SHP77 treated with DMSO at 0.1 percent for 48 hours (cell line): ENCODE results near the gene MVK.

Source experiments
- DNase-seq: peaks from one replicate; lab custom pipeline; 2025; lab: John Stamatoyannopoulos, UW

Gene MVK

GRCh38 chr12:109545826-109546225 lies 27.8 kb upstream of the MVK start:
- DNase-seq, result no peak

- no peak for DNase-seq
Observed at GRCh38 chr12:109547286-109547685, 26.3 kb upstream of the MVK start.

- no peak for DNase-seq
Observed at GRCh38 chr12:109548258-109548657, 25.3 kb upstream of the MVK start.

DNA sequence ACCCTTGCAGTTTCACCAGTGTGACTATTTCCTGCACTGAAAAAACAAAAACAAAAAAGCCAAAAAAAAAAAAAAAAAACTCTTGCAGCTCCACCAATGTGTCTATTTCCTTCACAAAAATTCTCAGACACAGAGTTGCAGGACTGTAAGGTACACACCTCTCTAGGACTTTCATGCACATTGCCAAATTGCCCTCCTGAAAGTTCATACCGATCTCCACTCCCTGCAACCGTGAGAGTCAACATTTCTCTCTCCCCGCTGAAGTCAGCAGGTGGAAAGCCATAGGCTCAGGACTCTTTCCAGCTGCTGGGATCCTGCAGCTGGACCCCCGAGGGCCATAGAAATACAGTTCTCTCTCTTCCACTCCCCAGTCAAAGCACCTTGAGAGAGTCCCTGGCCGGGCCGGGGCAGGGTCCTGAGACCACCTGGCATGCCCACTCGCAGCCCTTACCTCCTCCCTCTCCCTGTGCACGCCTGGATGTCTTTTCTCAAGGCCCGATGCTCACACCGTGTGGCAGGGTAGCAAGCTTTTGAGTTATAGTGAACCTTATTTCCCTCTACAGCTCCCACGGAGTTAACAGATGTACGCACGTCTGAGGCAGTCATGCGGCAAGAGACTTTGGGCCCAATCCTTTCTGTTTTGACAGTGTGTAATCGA lies 23.9 kb upstream of the MVK start:
- DNase-seq, result no peak

GRCh38 chr12:109550281-109550680 lies 23.3 kb upstream of the MVK start:
- DNase-seq, result no peak

GRCh38 chr12:109551108-109551507 lies 22.5 kb upstream of the MVK start:
- DNase-seq, result no peak

DNA sequence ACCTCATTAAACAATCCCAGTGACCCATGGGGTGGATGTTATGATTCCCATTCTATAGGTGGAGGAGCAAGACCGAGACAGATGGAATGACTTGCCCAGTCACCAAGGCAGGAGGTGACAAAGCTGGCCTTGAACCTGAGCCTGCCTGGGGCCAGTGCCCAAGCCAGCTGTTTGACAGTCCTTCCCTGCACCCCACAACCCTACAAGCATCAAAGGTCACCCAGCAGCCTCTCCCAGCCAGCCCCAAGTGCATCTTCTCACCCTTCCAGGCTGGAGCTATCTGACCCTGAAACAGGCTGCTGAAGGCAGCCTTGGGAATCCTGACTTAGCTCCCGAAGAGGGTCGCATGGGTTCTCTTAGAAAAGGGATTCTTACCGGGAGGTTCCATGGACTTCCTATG lies 20.6 kb upstream of the MVK start:
- DNase-seq, result no peak

DNA sequence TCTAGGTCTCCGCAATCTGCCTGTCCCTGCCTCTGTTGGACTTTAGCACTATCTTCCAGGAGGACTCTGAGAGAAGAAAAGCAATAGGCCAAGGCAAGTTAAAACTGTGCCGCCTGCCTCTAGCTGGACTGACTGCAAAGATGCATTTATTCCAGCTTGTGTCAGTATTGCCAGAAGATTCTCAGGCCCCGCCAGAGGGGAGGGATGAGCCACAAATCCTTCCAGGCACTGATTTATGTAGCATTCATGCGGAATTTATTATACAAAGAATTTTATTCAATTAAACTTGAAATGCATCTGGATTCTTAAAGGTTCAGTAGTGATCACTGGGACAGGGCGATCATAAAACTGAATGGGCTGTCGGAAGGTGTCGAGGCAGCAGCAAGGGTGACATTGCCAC lies 20.1 kb upstream of the MVK start:
- DNase-seq, result no peak

- DNase-seq, result no peak
Observed at GRCh38 chr12:109553906-109554500, 19.6 kb upstream of the MVK start.

- DNase-seq, result no peak
Observed at GRCh38 chr12:109554761-109555160, 18.8 kb upstream of the MVK start.

GRCh38 chr12:109555431-109556315 lies 17.9 kb upstream of the MVK start:
- DNase-seq, result no peak

- DNase-seq, result no peak
Observed at GRCh38 chr12:109557200-109557599, 16.4 kb upstream of the MVK start.

- no peak for DNase-seq
Observed at GRCh38 chr12:109557805-109558204, 15.8 kb upstream of the MVK start.

GRCh38 chr12:109558374-109559199 lies 15.0 kb upstream of the MVK start:
- DNase-seq, result no peak

GRCh38 chr12:109559200-109559505 lies 14.4 kb upstream of the MVK start:
- no peak for DNase-seq

- DNase-seq, result no peak
Observed at GRCh38 chr12:109559601-109560000, 14.0 kb upstream of the MVK start.

DNA sequence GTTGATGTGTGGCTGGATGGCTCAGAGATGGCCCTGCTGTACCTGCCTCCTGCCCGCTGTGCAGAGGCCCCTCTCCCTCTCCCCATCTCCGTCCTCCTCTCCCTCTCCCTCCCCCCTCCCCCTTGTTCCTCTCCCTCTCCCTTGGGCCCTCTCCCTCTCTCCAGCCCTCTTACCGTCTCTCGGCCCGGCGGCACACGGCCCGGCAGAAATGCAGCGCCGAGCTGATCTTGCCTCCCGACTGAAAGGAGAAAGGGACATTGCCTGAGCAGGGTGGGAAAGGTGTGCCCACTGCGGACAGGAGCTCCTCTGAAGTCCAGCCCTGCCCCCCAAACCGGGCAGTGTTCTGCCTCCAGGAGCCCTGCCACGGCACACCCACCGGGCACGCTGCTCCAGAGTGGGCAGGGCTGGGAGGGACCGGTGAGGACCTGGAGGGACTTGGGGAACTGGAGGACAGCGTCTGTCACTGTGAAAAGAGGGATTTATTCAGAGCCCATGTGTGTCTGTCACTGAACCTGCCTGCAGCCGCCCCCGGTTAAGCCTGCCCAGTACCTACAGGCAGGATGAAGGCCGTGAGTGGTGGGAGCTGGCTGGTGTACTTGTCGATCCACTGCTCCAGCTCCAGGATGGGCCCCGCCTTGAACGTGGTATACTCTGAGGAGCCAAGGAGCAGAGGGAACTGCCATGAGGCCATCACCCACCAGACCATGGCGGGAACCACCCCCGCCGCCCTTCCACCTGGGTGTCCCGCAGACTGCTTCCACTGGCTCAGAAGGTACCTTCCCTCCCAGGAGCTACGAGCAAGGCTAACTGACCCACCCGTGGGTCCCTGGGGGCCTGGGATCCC lies 12.5 kb upstream of the MVK start:
- DNase-seq, result no peak

GRCh38 chr12:109561711-109562030 lies 11.9 kb upstream of the MVK start:
- DNase-seq, result no peak

GRCh38 chr12:109562871-109563270 lies 10.7 kb upstream of the MVK start:
- DNase-seq, result no peak

- DNase-seq, result no peak
Observed at GRCh38 chr12:109563291-109564284, 10.0 kb upstream of the MVK start.
